ENCODE measurements around the gene CREB3L4.

Gene CREB3L4

DNA sequence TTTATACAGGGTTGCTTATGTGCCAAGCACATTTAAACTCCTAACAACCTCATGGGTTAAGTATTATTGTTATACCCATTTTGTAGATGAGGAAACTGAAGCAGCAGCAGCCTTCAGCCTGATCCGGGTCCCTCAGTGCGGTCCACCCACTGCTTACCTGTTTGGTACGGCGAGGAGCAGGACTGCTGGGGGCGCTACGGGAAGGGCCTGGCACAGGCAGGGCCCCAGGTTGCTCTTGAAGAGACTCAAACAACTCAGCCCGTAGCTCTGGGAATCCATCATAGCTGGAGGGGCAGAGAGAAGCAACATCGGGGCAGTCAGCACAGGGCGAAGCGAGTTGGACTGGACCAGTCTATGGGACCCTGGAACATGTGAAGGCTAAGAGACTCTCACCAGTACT lies 30.4 kb upstream of the CREB3L4 start:
- no peak for DNase-seq (ENCODE audit: low spot score)

GRCh38 chr1:153938996-153939395 lies 28.7 kb upstream of the CREB3L4 start:
- no peak for DNase-seq (ENCODE audit: low spot score)

- DNase-seq (ENCODE audit: low spot score): no peak
These were observed 28.2 kb upstream of the CREB3L4 start for GRCh38 chr1:153939476-153939875.

DNA sequence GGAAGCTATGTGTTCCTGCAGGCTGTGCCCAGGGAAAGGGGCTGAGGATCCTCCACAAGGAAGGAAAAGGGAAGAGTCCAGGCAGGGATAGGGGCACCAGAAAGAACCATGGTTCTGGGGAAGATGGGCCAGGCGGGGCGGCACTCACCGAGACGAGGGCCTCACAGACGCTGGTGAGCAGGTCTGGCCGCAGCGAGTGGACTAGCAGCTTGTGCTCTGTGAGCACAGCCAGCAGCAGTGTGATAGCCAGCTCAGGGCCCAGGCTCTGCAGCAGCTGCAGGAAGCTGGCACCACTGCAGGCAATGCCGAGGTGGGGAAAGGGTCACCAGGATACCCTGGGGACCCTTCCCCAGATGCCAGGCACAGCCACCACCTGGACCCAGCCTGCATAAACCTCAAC lies 26.9 kb upstream of the CREB3L4 start:
- DNase-seq (ENCODE audit: low spot score): no peak

DNA sequence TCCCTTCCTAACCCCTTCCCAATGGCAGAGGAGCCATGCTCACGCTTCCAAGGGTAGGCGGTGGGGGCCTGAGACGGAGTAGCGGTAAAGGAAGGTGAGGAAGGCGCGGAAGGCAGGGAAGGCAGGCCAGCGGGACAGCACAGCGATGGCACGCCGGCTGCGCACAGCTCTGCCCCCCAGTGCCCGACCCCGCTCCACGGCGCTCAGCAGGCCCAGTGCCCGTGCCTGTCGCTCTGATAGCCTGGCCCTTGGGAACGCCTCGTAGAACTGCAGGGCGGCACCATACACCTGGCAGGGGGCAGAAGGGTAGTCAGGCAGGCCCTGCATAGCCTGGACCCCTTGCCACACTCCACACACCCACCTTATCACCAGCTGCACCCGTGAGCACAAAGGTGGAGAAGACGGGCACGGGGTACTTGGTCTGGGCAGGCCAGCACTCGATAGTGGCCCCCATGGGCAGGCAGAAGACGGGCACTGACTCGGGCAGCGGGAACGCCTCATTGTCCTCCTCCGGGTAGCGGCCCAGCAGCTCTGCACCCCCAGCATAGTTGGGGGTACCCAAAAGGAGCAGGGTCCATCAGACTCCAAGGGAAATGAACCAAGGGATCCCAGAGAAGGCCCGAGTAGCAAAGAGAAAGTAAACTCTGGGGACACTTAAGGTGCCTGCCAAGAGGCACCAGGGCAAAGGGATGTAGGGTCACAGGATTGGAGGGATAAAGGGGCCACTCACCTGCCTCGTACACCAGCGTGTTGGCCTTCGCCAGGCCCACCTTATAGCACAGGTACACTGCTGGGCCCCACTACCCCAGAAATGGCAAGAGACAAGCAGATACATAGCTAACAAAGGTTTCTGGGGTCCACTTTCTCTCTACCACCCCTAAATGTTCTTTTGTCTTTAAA lies 25.6 kb upstream of the CREB3L4 start:
- no peak for DNase-seq (ENCODE audit: low spot score)

GRCh38 chr1:153942766-153943549 lies 24.7 kb upstream of the CREB3L4 start:
- DNase-seq (ENCODE audit: low spot score): no peak

GRCh38 chr1:153944005-153944826 lies 23.5 kb upstream of the CREB3L4 start:
- peak; percentile 30 for DNase-seq (ENCODE audit: low spot score)

DNA sequence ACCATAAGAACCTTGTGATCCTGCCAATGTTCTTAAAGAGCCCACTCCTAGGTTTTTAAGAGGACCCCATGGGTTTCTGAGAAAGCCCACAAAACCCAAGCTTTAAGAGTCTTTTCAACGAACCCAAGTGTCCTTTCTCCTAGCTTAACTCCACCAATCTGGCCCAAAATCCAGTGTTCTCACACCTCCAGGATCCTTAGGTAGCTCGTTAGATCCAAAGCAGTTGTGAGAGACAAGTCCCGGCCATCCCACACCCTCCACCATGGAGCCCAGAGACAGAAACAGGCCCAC lies 22.9 kb upstream of the CREB3L4 start:
- DNase-seq (ENCODE audit: low spot score): no peak

GRCh38 chr1:153945131-153945794 lies 22.4 kb upstream of the CREB3L4 start:
- no peak for DNase-seq (ENCODE audit: low spot score)

DNA sequence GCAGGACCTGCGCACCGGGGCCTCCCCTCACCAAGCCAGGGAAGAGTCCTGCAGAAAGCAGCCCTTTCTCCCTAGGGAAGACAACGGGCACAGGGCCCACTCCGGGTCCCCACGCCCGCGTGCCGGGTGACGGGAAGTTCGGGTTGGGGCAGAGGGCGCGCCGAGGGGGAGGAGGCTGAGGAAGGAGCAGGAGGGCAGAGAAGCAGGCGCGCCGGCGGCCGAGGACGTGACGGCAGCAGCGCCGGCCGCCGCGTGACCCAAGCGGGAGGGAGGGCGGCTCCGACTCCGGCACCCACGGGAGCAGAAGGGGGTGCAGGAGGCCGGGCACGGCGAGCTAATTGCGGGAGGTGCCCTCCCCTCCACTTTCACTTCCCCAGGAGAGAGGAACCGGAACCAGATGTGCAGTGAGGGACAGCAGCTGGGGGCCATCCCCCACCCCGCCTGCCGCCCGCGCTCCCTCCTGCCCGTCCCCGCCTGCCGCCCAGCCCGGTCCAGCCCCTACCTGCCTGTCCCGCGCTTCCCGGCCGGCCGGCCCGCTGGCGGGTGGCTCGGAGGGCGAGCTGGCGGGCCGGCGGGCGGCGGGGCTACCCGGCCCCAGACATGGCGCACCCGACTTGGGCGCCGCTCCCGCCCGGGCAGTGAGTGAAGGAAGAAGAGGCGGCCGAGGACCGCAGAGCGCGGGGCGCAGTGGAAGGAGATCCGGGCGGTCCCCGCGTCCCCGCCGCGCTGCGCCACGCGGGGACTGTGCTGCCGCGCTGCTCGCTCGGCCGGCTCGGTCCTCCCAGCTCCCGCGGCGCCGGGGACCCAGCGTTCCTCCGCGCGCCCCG lies 21.7 kb upstream of the CREB3L4 start:
- peak; percentile 64 for DNase-seq (ENCODE audit: low spot score)

GRCh38 chr1:153946622-153947241 lies 21.0 kb upstream of the CREB3L4 start, which contains the start of gene DENND4B:
Gene DENND4B (minus strand): TSS chr1:153946718. CDS start chr1:153944374, 2,344 bp downstream.
- peak; percentile 88 for DNase-seq (ENCODE audit: low spot score)

DNA sequence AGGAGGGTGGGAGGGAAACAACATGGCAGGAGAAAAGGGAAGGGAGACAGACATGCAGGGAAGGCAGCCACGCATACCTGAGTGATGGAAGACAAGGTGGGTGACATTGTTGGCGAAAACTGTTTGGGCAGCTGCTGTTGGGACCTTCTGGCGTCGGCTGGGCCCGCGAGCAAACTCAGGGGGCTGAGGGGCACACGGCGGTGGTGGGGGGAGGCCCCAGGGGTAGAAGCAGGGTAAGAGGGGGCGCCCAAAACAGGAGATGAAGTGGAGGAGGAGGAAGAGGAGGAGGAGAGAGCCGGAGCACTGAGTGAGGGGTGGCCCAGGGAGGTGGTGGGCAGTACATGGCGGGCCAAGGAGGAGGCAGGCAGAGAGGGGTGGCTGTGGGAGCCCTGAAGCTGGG lies 16.5 kb upstream of the CREB3L4 start:
- DNase-seq (ENCODE audit: low spot score): no peak

- no peak for DNase-seq (ENCODE audit: low spot score)
These were observed 15.9 kb upstream of the CREB3L4 start for GRCh38 chr1:153951801-153952200.

DNA sequence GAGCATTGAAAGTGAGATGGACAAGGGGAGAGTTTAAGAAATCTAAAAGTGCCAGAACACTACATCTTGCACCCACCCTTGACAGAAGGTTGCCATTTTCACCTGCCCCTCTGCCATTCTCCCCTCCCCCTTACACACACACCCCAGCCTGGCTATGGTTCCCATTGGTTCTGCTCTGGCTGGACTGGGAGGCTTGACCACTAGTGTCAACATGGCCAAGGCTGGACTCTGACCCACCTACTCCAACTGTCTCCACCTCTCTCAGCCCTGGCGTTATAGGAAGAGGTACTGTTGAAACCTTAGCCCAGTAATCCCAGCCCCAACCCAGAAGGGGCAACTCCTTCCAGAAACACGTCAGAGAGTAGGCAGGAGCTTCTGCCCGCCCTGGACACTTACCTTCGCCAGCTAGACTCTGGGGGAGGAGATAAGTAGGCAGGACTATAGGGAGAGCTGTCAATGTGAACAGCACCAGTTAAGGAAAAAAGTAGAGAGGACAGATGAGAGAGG lies 13.8 kb upstream of the CREB3L4 start:
- no peak for DNase-seq (ENCODE audit: low spot score)

DNA sequence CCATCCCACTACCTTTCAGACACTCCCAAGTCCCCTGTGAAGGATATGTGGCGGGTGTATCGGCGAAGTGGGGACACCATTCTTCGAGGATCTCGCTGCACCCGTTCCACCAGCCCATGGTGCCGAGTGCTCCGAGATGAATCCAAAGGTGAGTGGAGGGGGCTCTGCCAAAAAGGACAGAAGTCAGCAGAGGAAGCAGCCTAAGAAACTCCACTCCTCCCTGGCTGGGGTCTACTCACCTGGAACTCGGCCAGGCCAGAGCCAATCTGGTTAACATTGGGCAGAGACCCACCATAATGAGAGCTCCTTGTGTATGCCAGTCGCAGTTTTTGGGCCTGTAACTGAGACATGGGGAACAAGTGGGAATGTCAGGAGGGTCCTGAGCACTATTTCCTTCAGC lies 12.9 kb upstream of the CREB3L4 start:
- DNase-seq (ENCODE audit: low spot score): no peak

DNA sequence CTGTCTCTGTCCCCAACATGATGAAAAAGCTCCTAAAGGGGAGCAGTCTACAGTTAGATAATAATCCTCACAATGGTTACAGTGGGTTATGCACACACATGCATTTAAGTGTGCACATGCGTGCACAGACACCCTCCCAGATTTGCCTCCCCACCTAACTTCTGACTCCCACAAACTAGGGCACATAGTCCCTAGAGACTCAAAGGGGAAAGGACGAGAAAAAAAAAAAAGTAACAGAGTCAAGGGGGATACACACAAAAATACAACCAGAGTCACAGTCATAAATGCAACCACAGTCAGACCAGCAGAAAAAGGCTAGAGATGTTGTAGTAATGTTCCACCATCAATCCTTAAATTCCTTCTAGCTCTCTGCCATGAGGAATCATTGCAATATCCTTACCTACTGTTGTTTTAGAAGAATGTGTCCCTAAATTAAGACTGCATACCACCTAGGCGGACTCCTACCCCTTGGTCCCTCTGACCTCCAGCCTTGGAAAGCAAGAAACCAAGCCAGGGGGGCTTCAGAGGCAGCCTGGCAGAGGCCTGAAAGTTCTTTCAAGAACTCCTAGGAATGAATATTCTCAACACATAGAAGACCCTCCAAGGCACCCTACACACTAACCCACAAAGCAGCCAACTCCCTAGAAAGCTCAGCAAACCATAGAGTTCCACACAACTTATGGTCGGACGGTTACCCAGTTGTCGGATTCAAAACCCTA lies 10.5 kb upstream of the CREB3L4 start:
- no peak for DNase-seq (ENCODE audit: low spot score)

GRCh38 chr1:153957744-153958110 lies 10.0 kb upstream of the CREB3L4 start:
- DNase-seq (ENCODE audit: low spot score): peak; percentile 38

- DNase-seq (ENCODE audit: low spot score): peak; percentile 98
These were observed 9.4 kb upstream of the CREB3L4 start, which contains the start of gene CRTC2 for GRCh38 chr1:153958111-153958960. Gene CRTC2 (minus strand): TSS chr1:153958612. CDS start chr1:153958497, 115 bp downstream.

DNA sequence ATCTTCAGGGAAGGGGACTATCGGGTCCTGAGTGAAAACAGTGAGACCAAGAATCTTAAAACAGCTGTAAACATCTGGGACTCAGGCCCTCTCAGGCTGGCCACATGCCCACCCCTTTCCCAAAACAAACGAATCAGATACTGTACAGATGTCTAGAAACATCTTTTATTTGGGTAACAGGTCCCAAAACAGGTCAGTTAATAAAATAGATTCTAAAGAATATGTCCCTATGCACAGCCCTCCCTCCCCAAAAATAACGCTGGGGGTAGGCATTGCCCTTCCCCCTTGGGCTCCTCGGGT lies 8.8 kb upstream of the CREB3L4 start:
- DNase-seq (ENCODE audit: low spot score): no peak
